HEK293 (cell line): ENCODE data around the gene PKNOX1.
A peak's percentile ranks its signal among the peaks of the same experiment; 100 is the strongest.

ENCODE experiments used
- CTCF ChIA-PET: fragments of 350-600 bp; formaldehyde crosslinking; extraction: SDS; loops from one replicate; lab custom pipeline; 2021; ENCODE audit warnings: antibody characterized with exemption; lab: Yijun Ruan, JAX
- POLR2A ChIA-PET: fragments of 300-600 bp; formaldehyde crosslinking; extraction: SDS; loops from one replicate; lab custom pipeline; 2020; ENCODE audit warnings: antibody characterized with exemption, inconsistent platforms; lab: Yijun Ruan, JAX
- H3K27ac ChIP-seq: fragments of 200-500 bp; sonication (Bioruptor generic); 2 replicates; pipeline ENCODE4 v1.5.1; 2014; ENCODE audit warnings: low read depth, low read length, control low read depth, inconsistent platforms; ENCODE audit errors: extremely low read depth
- H3K36me3 ChIP-seq, 2 experiments: fragments of 200-500 bp in 1 of 2; sonication (Bioruptor generic) in 1 of 2; 1 replicate in 1 of 2; 2 replicates in 1 of 2; pipeline ENCODE4 v1.5.1; 2014 to 2017; ENCODE audit warnings: inconsistent platforms in 2 of 2, low read length in 2 of 2; ENCODE audit not compliant: control insufficient read depth in 2 of 2, insufficient read depth in 1 of 2
- H3K4me1 ChIP-seq: fragments of 200-500 bp; sonication (Bioruptor generic); 2 replicates; pipeline ENCODE4 v1.5.1; 2014; ENCODE audit warnings: mild to moderate bottlenecking, low read length, inconsistent platforms; ENCODE audit not compliant: control insufficient read depth, insufficient read depth
- H3K4me3 ChIP-seq: 2 replicates; pipeline ENCODE4 v1.5.1; 2011; ENCODE audit warnings: low read depth, mild to moderate bottlenecking, control low read depth, low read length, moderate library complexity
- H3K9me3 ChIP-seq: fragments of 200-500 bp; sonication (Bioruptor generic); 2 replicates; pipeline ENCODE4 v1.5.1; 2014; ENCODE audit warnings: low read depth, low read length, inconsistent platforms; ENCODE audit not compliant: control insufficient read depth, insufficient read depth
- GLIS1 ChIP-seq: fragments of 450-650 bp; formaldehyde crosslinking; IDR thresholded peaks from 2 replicates; pipeline ENCODE4 v1.5.1; 2016; ENCODE audit warnings: missing biosample characterization, missing genetic modification characterization
- IKZF3 ChIP-seq: fragments of 450-650 bp; IDR thresholded peaks from 2 replicates; pipeline ENCODE4 v1.5.0; 2018; ENCODE audit warnings: missing biosample characterization, mild to moderate bottlenecking, missing genetic modification characterization, moderate library complexity
- SP7 ChIP-seq: fragments of 450-650 bp; formaldehyde crosslinking; IDR thresholded peaks from 2 replicates; pipeline ENCODE4 v1.5.1; 2016; ENCODE audit warnings: missing biosample characterization, missing genetic modification characterization
- TSHZ1 ChIP-seq: fragments of 450-650 bp; formaldehyde crosslinking; IDR thresholded peaks from 2 replicates; pipeline ENCODE4 v1.5.1; 2016; ENCODE audit warnings: missing biosample characterization, missing genetic modification characterization, borderline replicate concordance
- ZBTB20 ChIP-seq: fragments of 450-650 bp; formaldehyde crosslinking; IDR thresholded peaks from 2 replicates; pipeline ENCODE4 v1.5.1; 2016; ENCODE audit warnings: missing biosample characterization, missing genetic modification characterization
- ZBTB7A ChIP-seq: fragments of 450-650 bp; formaldehyde crosslinking; IDR thresholded peaks from 2 replicates; pipeline ENCODE4 v1.5.1; 2016; ENCODE audit warnings: low read depth, missing biosample characterization, missing genetic modification characterization
- ZIC2 ChIP-seq: fragments of 450-650 bp; formaldehyde crosslinking; IDR thresholded peaks from 2 replicates; pipeline ENCODE4 v1.5.1; 2016; ENCODE audit warnings: missing biosample characterization, missing genetic modification characterization
- ZNF157 ChIP-seq: fragments of 450-650 bp; formaldehyde crosslinking; IDR thresholded peaks from 2 replicates; pipeline ENCODE4 v1.5.1; 2016; ENCODE audit warnings: missing biosample characterization, missing genetic modification characterization
- ZNF239 ChIP-seq: fragments of 450-650 bp; formaldehyde crosslinking; IDR thresholded peaks from 2 replicates; pipeline ENCODE4 v1.5.1; 2016; ENCODE audit warnings: missing biosample characterization, missing genetic modification characterization
- ZNF311 ChIP-seq: fragments of 450-650 bp; formaldehyde crosslinking; IDR thresholded peaks from 2 replicates; pipeline ENCODE4 v1.5.1; 2017; ENCODE audit warnings: missing biosample characterization, missing genetic modification characterization, borderline replicate concordance
- ZNF324 ChIP-seq: fragments of 450-650 bp; formaldehyde crosslinking; IDR thresholded peaks from 2 replicates; pipeline ENCODE4 v1.5.1; 2016; ENCODE audit warnings: missing biosample characterization, missing genetic modification characterization
- ZNF335 ChIP-seq: fragments of 450-650 bp; formaldehyde crosslinking; conservative IDR thresholded peaks from 2 replicates; pipeline ENCODE4 v1.5.1; 2016; ENCODE audit warnings: missing biosample characterization, missing genetic modification characterization
- ZNF366 ChIP-seq: fragments of 450-650 bp; formaldehyde crosslinking; conservative IDR thresholded peaks from 2 replicates; pipeline ENCODE4 v1.5.1; 2016; ENCODE audit warnings: missing biosample characterization, missing genetic modification characterization
- ZNF433 ChIP-seq: fragments of 450-650 bp; formaldehyde crosslinking; IDR thresholded peaks from 2 replicates; pipeline ENCODE4 v1.5.1; 2016; ENCODE audit warnings: missing biosample characterization, missing genetic modification characterization, low read depth
- ZNF48 ChIP-seq: fragments of 450-650 bp; formaldehyde crosslinking; IDR thresholded peaks from 2 replicates; pipeline ENCODE4 v1.5.1; 2016; ENCODE audit warnings: missing biosample characterization, missing genetic modification characterization
- ZNF514 ChIP-seq: fragments of 450-650 bp; formaldehyde crosslinking; IDR thresholded peaks from 2 replicates; pipeline ENCODE4 v1.5.1; 2016; ENCODE audit warnings: missing biosample characterization, missing genetic modification characterization
- ZNF707 ChIP-seq: fragments of 450-650 bp; formaldehyde crosslinking; IDR thresholded peaks from 2 replicates; pipeline ENCODE4 v1.5.1; 2016; ENCODE audit warnings: missing biosample characterization, missing genetic modification characterization
- ZSCAN23 ChIP-seq: fragments of 450-650 bp; formaldehyde crosslinking; IDR thresholded peaks from 2 replicates; pipeline ENCODE4 v1.5.1; 2016; ENCODE audit warnings: missing biosample characterization, missing genetic modification characterization
- ZXDB ChIP-seq: fragments of 450-650 bp; formaldehyde crosslinking; IDR thresholded peaks from 2 replicates; pipeline ENCODE4 v1.5.1; 2016; ENCODE audit warnings: missing biosample characterization, missing genetic modification characterization
- TF ChIP-seq, protein P1 (sequence below): fragments of 450-650 bp; formaldehyde crosslinking; IDR thresholded peaks from 2 replicates; pipeline ENCODE4 v1.5.1; 2016; ENCODE audit warnings: missing biosample characterization, missing genetic modification characterization

PKNOX1 gene

DNA sequence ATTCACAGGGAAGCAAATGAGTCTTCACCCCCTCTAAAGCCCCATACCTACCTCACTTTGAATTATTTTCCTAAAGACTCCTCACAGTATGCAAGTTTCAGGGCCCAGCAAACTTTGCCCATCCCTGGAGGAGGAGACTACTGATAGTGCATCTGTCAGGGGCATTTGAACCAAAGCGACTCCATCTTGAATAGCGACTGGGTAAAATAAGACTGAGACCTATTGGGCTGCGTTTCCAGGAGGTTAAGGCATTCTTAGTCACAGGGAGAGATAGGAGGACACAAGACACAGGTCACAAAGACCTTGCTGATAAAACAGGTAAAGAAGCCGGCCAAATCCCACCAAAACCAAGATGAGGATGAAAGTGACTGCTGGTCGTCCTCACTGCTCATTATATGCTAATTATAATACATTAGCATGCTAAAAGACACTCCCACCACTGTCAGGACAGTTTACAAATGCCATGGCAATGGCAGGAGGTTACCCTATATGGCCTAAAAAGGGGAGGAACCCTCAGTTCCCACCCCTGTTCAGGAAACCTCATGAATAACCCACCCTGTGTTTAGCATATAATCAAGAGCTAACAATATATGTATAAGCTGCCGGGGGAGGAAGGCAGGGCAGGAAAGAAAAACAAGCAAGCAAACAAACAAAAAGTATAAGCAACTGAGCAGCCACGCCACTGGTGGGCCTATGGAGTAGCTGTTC lies 3.3 kb upstream of the PKNOX1 start:
- ChIA-PET CTCF (interaction anchor here (1.1 kb wide), 1 partner anchor 9 kb away, joined by 3 read pairs; no protein-coding TSS in a partner anchor), POLR2A (interaction anchor here (0.7 kb wide), 1 partner anchor 620 kb away, joined by 3 read pairs; no protein-coding TSS in a partner anchor)
- H3K4me1 ChIP-seq, result no peaks in the 10 kb centered on the region; the same call in none of the 2 replicates

GRCh38 chr21:42971897-42972275 lies 2.5 kb upstream of the PKNOX1 start:
- H3K4me3 ChIP-seq, result no peak overlapping the region
- H3K27ac ChIP-seq, result no peak overlapping the region
- CTCF ChIA-PET, result interaction anchor here (1.1 kb wide), 1 partner anchor 10 kb away, joined by 3 read pairs; no protein-coding TSS in a partner anchor
- H3K4me1 ChIP-seq, result no peaks in the 10 kb centered on the region; the same call in none of the 2 replicates
- TF ChIP-seq ZNF335 (tag by site-specific recombination), result peak; percentile 66; the same call in 1 of the 2 replicates
- TF ChIP-seq ZBTB20, result peak; percentile 89
- TF ChIP-seq ZNF48 (tag by site-specific recombination), result no peak
- TF ChIP-seq, protein P1, sequence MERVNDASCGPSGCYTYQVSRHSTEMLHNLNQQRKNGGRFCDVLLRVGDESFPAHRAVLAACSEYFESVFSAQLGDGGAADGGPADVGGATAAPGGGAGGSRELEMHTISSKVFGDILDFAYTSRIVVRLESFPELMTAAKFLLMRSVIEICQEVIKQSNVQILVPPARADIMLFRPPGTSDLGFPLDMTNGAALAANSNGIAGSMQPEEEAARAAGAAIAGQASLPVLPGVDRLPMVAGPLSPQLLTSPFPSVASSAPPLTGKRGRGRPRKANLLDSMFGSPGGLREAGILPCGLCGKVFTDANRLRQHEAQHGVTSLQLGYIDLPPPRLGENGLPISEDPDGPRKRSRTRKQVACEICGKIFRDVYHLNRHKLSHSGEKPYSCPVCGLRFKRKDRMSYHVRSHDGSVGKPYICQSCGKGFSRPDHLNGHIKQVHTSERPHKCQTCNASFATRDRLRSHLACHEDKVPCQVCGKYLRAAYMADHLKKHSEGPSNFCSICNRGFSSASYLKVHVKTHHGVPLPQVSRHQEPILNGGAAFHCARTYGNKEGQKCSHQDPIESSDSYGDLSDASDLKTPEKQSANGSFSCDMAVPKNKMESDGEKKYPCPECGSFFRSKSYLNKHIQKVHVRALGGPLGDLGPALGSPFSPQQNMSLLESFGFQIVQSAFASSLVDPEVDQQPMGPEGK (tag by site-specific recombination), result 0 out of 2 replicates have a peak, but pooled peaks have one; percentile 29
- peak; percentile 71 for TF ChIP-seq GLIS1
- TF ChIP-seq ZIC2 (tag by site-specific recombination), result peak; percentile 69
- TF ChIP-seq ZNF324, result no peak
- peak; percentile 80 for TF ChIP-seq ZXDB (tag by site-specific recombination)
- TF ChIP-seq, all 188 proteins: peak for 6
- POLR2A ChIA-PET, result no interaction called here
- Histone ChIP-seq H3K36me3 (no peaks in the 10 kb centered on the region), H3K9me3 (no peaks in the 10 kb centered on the region)

More for the DNA sequence above, 3.3 kb upstream of the PKNOX1 start:
- no peaks in the 10 kb centered on the region for H3K9me3 ChIP-seq
- H3K27ac ChIP-seq, result no peak overlapping the region
- H3K4me3 ChIP-seq, result no peak overlapping the region
- TF ChIP-seq ZBTB7A (tag by site-specific recombination) (no peak), ZNF514 (tag by site-specific recombination) (no peak), ZSCAN23 (tag by site-specific recombination) (no peak), ZNF157 (tag by site-specific recombination) (no peak), ZNF433 (tag by site-specific recombination) (no peak), SP7 (tag by site-specific recombination) (no peak), IKZF3 (tag by site-specific recombination) (no peak), ZNF311 (tag by site-specific recombination) (no peak), ZNF239 (tag by site-specific recombination) (no peak), ZNF366 (no peak), ZNF707 (tag by site-specific recombination) (no peak), TSHZ1 (no peak)
- H3K36me3 ChIP-seq, result no peaks in the 10 kb centered on the region
